ENCODE results near the gene KCNB1.

KCNB1 gene

GRCh38 chr20:49511788-49512525 lies 29.5 kb upstream of the KCNB1 start:
- DNase-seq (ENCODE audit: insufficient read length, low spot score): no peak
- no peak for FAIRE-seq
- TF ChIP-seq POLR2A (IDR thresholded peaks at IDR 0.05; ENCODE audit: low read depth, low read length): no peak

GRCh38 chr20:49510562-49511122 lies 28.2 kb upstream of the KCNB1 start:
- DNase-seq (ENCODE audit: insufficient read length, low spot score): peak; percentile 69

GRCh38 chr20:49508435-49509199 lies 26.1 kb upstream of the KCNB1 start:
- peak; percentile 35 for DNase-seq (ENCODE audit: insufficient read length, low spot score)
- FAIRE-seq: no peak
- no peak for TF ChIP-seq POLR2A (IDR thresholded peaks at IDR 0.05; ENCODE audit: low read depth, low read length)

More at GRCh38 chr20:49510562-49511122, 28.2 kb upstream of the KCNB1 start:
- no peak for TF ChIP-seq POLR2A (IDR thresholded peaks at IDR 0.05; ENCODE audit: low read depth, low read length)
- no peak for FAIRE-seq

GRCh38 chr20:49507741-49508434 lies 25.4 kb upstream of the KCNB1 start:
- no peak for DNase-seq (ENCODE audit: insufficient read length, low spot score)
- TF ChIP-seq POLR2A (IDR thresholded peaks at IDR 0.05; ENCODE audit: low read depth, low read length): no peak
- FAIRE-seq: no peak

- TF ChIP-seq POLR2A (IDR thresholded peaks at IDR 0.05; ENCODE audit: low read depth, low read length): no peak
- no peak for DNase-seq (ENCODE audit: insufficient read length, low spot score)
- no peak for FAIRE-seq
These were observed 23.1 kb upstream of the KCNB1 start for GRCh38 chr20:49505518-49505917.

GRCh38 chr20:49503176-49503575 lies 20.7 kb upstream of the KCNB1 start:
- no peak for TF ChIP-seq POLR2A (IDR thresholded peaks at IDR 0.05; ENCODE audit: low read depth, low read length)
- no peak for FAIRE-seq

GRCh38 chr20:49501917-49502316 lies 19.4 kb upstream of the KCNB1 start:
- TF ChIP-seq POLR2A (IDR thresholded peaks at IDR 0.05; ENCODE audit: low read depth, low read length): no peak
- DNase-seq (ENCODE audit: insufficient read length, low spot score) (no peak), FAIRE-seq (no peak)

More at GRCh38 chr20:49503176-49503575, 20.7 kb upstream of the KCNB1 start:
- no peak for DNase-seq (ENCODE audit: insufficient read length, low spot score)

GRCh38 chr20:49497398-49497669 lies 14.9 kb upstream of the KCNB1 start:
- FAIRE-seq: no peak
- no peak for DNase-seq (ENCODE audit: insufficient read length, low spot score)
- no peak for TF ChIP-seq POLR2A (IDR thresholded peaks at IDR 0.05; ENCODE audit: low read depth, low read length)

- no peak for TF ChIP-seq POLR2A (IDR thresholded peaks at IDR 0.05; ENCODE audit: low read depth, low read length)
- FAIRE-seq (no peak), DNase-seq (ENCODE audit: insufficient read length, low spot score) (no peak)
These were observed 14.3 kb upstream of the KCNB1 start for GRCh38 chr20:49496553-49497397.

- DNase-seq (ENCODE audit: insufficient read length, low spot score): no peak
- TF ChIP-seq POLR2A (IDR thresholded peaks at IDR 0.05; ENCODE audit: low read depth, low read length): no peak
These were observed 13.6 kb upstream of the KCNB1 start for GRCh38 chr20:49496043-49496442.

GRCh38 chr20:49490689-49491088 lies 8.2 kb upstream of the KCNB1 start:
- FAIRE-seq (no peak), DNase-seq (ENCODE audit: insufficient read length, low spot score) (no peak)
- TF ChIP-seq POLR2A (IDR thresholded peaks at IDR 0.05; ENCODE audit: low read depth, low read length): no peak

More at GRCh38 chr20:49496043-49496442, 13.6 kb upstream of the KCNB1 start:
- FAIRE-seq: no peak

GRCh38 chr20:49489688-49490087 lies 7.2 kb upstream of the KCNB1 start:
- TF ChIP-seq POLR2A (IDR thresholded peaks at IDR 0.05; ENCODE audit: low read depth, low read length): no peak
- no peak for FAIRE-seq
- no peak for DNase-seq (ENCODE audit: insufficient read length, low spot score)

- FAIRE-seq (no peak), DNase-seq (ENCODE audit: insufficient read length, low spot score) (no peak)
- TF ChIP-seq POLR2A (IDR thresholded peaks at IDR 0.05; ENCODE audit: low read depth, low read length): no peak
These were observed 3.6 kb upstream of the KCNB1 start for GRCh38 chr20:49486064-49486463.

All from H54 (cell line).